Suppressor macrophage treated with lipopolysaccharide for 4 hours (primary cell): ENCODE data around the gene PRKN.

Source experiments
- DNase-seq: peaks from one replicate; pipeline ENCODE4 v3.0.0-alpha.2; 2020

The PRKN gene

GRCh38 chr6:161679980-161680538, 1047.5 kb downstream of the PRKN start:
- no peak for DNase-seq

GRCh38 chr6:161677188-161677587, 1050.4 kb downstream of the PRKN start:
- no peak for DNase-seq

- DNase-seq = no peak
These were observed 1051.0 kb downstream of the PRKN start for GRCh38 chr6:161676586-161676985.

GRCh38 chr6:161674930-161675682, 1052.5 kb downstream of the PRKN start:
- DNase-seq = no peak

- no peak for DNase-seq
These were observed 1054.5 kb downstream of the PRKN start for GRCh38 chr6:161673026-161673425.

- DNase-seq = no peak
These were observed 1056.4 kb downstream of the PRKN start for GRCh38 chr6:161671117-161671516.

- DNase-seq = no peak
These were observed 1058.9 kb downstream of the PRKN start for GRCh38 chr6:161668665-161669064.

GRCh38 chr6:161667957-161668356, 1059.6 kb downstream of the PRKN start:
- no peak for DNase-seq

- DNase-seq = no peak
These were observed 1063.9 kb downstream of the PRKN start for GRCh38 chr6:161663682-161664081.

- DNase-seq = no peak
These were observed 1066.6 kb downstream of the PRKN start for GRCh38 chr6:161660666-161661571.

GRCh38 chr6:161658211-161658610, 1069.4 kb downstream of the PRKN start:
- no peak for DNase-seq

GRCh38 chr6:161654209-161654608, 1073.4 kb downstream of the PRKN start:
- DNase-seq = no peak

GRCh38 chr6:161651949-161652348, 1075.6 kb downstream of the PRKN start:
- DNase-seq = no peak

GRCh38 chr6:161649841-161650240, 1077.7 kb downstream of the PRKN start:
- no peak for DNase-seq

GRCh38 chr6:161649068-161649467, 1078.5 kb downstream of the PRKN start:
- no peak for DNase-seq

- no peak for DNase-seq
These were observed 1080.3 kb downstream of the PRKN start for GRCh38 chr6:161647234-161647633.

- no peak for DNase-seq
These were observed 1083.0 kb downstream of the PRKN start for GRCh38 chr6:161644521-161644920.

GRCh38 chr6:161641175-161641574, 1086.4 kb downstream of the PRKN start:
- no peak for DNase-seq

- no peak for DNase-seq
These were observed 1087.8 kb downstream of the PRKN start for GRCh38 chr6:161639772-161640171.

- no peak for DNase-seq
These were observed 1089.9 kb downstream of the PRKN start for GRCh38 chr6:161637658-161638057.

- DNase-seq = no peak
These were observed 1090.6 kb downstream of the PRKN start for GRCh38 chr6:161636882-161637430.

GRCh38 chr6:161635975-161636374, 1091.6 kb downstream of the PRKN start:
- DNase-seq = no peak

GRCh38 chr6:161634916-161635315, 1092.7 kb downstream of the PRKN start:
- DNase-seq = no peak
